GM20000 (cell line): Measurements from ENCODE around the gene DDX55.
"Not testable (repeated sequence)": the region's sequence is repeated elsewhere in the genome, so short reads cannot be mapped to it uniquely, and the experiment has no call there.

Source experiments
- DNase-seq: peaks from one replicate; pipeline ENCODE4 v3.0.0; 2012; ENCODE audit warnings: low spot score
- TF ChIP-seq, protein P1 (sequence below): IDR thresholded peaks from 2 replicates; pipeline ENCODE4 v1.5.1; 2012; ENCODE audit warnings: mild to moderate bottlenecking, control low read depth; ENCODE audit errors: extremely low read depth, missing control alignments

The DDX55 gene

DNA sequence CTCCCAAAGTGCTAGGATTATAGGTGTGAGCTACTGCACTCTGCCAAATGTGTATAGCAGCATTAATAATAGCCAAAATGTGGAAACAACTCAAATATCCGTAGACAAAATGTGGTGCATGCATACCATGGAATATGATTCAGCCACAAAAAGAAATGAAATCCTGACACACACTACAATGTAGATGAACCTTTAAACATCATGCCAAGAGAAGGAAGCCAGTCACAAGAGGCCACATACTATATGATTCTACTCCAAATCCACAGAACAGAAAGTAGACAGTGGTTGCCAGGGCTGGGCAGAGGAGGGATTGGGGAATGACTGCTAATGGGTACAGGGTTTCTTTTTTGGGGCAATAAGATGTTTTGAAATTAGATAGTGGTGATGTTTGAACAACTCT, 25.3 kb upstream of the DDX55 start:
- no peak for DNase-seq

DNA sequence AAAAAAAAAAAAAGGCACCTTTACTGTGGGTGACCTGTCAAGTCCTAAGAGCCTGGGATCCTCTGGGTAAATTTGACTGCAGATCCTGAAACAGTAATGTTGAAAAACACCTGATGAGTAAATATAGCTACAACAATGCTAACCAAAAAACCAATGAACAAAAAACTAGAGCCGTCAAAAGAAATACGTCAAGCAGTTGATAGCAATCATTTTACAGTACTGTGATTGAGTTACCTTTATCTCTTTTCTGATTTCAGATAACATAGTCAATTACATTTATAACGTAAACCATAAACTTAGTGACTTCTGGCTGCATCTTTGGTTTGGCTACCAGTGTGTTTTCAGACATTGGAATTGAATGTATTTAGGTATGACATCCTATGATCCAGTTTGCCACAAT, 23.7 kb upstream of the DDX55 start:
- TF ChIP-seq, protein P1, sequence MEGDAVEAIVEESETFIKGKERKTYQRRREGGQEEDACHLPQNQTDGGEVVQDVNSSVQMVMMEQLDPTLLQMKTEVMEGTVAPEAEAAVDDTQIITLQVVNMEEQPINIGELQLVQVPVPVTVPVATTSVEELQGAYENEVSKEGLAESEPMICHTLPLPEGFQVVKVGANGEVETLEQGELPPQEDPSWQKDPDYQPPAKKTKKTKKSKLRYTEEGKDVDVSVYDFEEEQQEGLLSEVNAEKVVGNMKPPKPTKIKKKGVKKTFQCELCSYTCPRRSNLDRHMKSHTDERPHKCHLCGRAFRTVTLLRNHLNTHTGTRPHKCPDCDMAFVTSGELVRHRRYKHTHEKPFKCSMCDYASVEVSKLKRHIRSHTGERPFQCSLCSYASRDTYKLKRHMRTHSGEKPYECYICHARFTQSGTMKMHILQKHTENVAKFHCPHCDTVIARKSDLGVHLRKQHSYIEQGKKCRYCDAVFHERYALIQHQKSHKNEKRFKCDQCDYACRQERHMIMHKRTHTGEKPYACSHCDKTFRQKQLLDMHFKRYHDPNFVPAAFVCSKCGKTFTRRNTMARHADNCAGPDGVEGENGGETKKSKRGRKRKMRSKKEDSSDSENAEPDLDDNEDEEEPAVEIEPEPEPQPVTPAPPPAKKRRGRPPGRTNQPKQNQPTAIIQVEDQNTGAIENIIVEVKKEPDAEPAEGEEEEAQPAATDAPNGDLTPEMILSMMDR = no peak
- no peak for DNase-seq

More for the DNA sequence above, 25.3 kb upstream of the DDX55 start:
- TF ChIP-seq, protein P1 = no peak

DNA sequence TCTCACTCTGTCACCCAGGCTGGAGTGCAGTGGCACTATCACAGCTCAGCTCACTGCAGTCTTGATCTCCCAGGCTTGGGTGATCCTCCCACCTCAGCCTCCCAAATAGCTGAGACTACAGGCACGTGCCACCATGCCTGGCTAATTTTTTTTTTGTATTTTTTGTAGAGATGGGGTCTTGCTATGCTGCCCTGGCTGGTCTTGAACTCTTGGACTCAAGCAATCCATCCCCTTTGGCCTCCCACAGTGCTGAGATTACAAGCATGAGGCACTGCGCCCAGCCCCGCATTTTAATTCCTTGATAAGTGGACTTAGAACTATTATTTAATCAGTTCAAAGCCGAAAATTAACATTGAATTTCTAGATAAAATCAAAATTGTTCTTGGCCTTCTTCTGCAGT, 23.1 kb upstream of the DDX55 start:
- DNase-seq = not testable (repeated sequence)

DNA sequence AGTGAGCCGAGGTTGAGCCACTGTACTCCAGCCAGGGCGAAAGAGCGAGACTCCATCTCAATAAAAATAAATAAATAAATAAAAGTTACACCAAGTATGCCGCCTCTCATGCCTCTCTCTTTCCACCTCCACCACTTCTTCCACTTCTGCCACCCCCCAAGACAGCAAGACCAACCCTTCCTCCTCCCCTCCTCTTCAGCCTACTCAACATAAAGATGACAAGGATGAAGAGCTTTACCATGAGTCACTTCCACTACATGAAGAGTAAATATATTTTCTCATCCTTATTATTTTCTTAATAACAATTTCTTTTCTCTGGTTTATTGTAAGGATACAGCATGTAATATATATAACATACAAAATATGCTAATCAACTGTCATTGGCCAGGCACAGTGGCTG, 21.1 kb upstream of the DDX55 start:
- TF ChIP-seq, protein P1 = no peak
- DNase-seq = no peak

DNA sequence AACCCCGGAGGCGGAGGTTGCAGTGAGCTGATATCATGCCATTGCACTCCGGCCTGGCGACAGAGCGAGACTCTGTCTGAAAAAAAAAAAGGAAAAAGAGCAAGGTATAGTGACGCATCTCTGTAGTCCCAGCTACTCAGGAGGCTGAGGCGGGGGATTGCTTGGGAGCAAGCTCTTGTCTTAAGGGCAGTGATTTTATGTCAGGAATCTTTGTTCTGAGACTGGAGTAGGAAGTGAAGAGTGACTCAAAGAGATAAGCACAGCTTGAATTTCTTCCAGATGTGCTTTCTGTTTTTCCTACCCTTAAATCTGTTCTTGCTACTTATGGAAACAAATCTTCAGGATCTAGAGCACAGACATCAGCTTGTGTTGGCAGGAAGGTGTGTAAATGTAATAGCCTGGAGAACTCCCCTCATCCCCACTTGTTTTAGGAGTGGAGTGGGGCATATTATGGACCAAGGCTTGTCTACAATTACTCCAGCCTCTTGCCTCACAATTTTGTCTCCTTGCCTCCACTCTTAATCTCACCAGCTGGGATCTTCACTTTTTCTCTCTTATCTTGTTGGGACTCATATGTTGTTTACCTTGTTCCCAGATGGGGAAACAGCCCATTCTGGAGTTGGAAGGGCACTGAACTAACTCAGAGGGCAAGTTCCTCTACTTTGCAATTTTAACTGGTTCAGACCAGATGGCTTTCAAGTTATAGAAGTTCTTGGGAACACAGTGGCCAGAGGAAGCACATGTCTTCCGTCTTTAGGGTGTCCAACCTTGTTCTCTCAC, 10.0 kb upstream of the DDX55 start:
- DNase-seq = no peak

DNA sequence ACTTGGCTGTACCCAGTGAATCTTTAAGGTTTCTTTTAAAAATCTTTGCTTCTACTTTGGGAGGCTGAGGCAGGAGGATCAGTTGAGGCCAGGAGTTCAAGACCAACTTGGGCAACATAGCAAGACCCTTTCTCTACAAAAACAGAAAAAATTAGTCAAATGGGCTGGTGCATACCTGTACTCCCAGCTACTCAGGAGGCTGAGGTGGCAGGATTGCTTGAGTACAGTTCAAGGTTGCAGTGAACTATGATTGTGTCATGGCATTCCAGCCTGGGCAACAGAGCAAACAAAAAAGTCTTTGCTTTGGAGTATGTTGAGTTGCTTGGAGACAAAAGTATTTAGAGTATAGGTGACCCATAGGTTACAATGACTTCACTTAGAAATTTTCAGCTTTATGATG, 6.2 kb upstream of the DDX55 start:
- TF ChIP-seq, protein P1 = no peak
- no peak for DNase-seq

More for the DNA sequence above, 10.0 kb upstream of the DDX55 start:
- TF ChIP-seq, protein P1 = no peak

DNA sequence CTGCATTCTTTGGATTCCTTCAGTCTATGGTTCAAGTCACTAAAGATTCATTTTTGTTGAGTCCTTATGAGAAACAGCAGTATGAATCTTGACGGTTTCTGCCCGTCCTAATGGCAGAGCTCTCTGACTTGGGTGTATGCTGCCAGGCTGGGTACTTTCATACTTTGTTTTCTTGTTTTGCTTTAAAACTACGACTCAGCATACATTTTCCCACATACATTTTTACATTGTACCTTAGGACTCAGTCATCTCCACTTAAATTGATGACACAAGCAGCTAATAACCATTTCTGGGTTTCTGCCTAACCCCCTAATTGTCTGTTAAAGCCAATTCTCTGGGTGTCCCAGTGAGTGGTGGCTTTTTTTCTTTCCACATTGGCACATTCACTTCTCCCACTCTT, 4.8 kb upstream of the DDX55 start:
- DNase-seq = no peak
- TF ChIP-seq, protein P1 = no peak

DNA sequence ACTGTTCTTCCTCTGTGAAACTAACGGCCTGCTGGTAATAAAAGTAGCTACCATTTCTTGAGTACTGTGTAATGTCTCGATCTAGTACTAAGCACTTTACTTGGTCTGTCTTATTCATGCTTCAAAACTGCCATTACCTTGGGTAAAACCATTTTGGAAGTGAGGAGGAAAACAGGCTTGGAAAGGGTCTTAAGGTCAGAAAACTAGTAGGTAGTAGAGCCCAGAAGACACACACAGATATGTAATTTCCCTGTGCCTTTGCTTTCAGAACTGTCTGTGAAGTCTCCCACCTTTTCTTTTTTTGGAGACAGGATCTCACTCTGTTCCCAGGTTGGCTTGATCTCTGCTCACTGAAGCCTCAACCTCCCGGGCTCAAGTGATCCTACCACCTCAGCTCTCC, 3.4 kb upstream of the DDX55 start:
- TF ChIP-seq, protein P1 = no peak
- DNase-seq = no peak
